ENCODE measurements around the gene MAPK10.

The MAPK10 gene

DNA sequence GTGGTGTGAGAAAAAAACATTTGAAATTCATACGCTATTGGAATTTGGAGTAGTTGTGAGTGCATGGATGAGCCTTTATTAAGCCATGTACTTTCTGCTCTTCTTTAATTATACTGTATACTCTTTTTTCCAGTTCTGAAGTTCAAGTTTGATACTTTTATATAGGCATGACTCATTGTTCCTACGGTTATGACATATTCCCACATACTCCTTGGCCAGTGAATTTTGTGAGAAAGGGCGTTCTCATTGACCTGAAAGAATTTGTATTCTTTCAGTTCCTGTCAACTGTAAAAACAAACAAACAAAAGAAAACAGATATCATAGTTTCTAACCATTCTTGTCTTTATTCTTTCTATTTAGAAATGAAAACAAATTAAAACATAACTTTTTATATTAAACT lies 407.3 kb downstream of the MAPK10 start:
- no peak overlapping the region for H3K27ac ChIP-seq (ENCODE audit: low read depth, low read length)

GRCh38 chr4:85951099-85951498 lies 408.8 kb downstream of the MAPK10 start:
- Histone ChIP-seq H3K4me1 (ENCODE audit: control insufficient read depth, low read length) (no peaks in the 10 kb centered on the region), H3K36me3 (ENCODE audit: control insufficient read depth, low read length) (no peaks in the 10 kb centered on the region), H3K4me3 (ENCODE audit: low read length) (no peak overlapping the region), H3K9me3 (ENCODE audit: control insufficient read depth, insufficient read depth, low read length) (no peaks in the 10 kb centered on the region), H3K79me2 (ENCODE audit: control insufficient read depth, low read length) (no peaks in the 10 kb centered on the region), H3K4me2 (ENCODE audit: low read length) (no peak overlapping the region), H3F3A (ENCODE audit: control insufficient read depth, insufficient read depth) (no peaks in the 10 kb centered on the region), H3K27ac (ENCODE audit: low read depth, low read length) (no peak overlapping the region), H3K9me2 (replicated peaks; ENCODE audit: control insufficient read depth, low read length) (no peaks in the 10 kb centered on the region), H4K20me1 (ENCODE audit: control insufficient read depth, insufficient read depth, low read depth, low read length) (no peaks in the 10 kb centered on the region), H3K27me3 (ENCODE audit: control insufficient read depth, low read length) (peaks cover 4% of the 10 kb centered on the region; the same call in 1 of the 2 replicates)
- TF ChIP-seq EZH2phosphoT487 (IDR thresholded peaks at IDR 0.05; ENCODE audit: borderline replicate concordance, low read length) (no peak), CTCF (IDR thresholded peaks at IDR 0.05; ENCODE audit: low read depth, low read length, poor library complexity, severe bottlenecking) (no peak)

More for the DNA sequence above, 407.3 kb downstream of the MAPK10 start:
- TF ChIP-seq EZH2phosphoT487 (IDR thresholded peaks at IDR 0.05; ENCODE audit: borderline replicate concordance, low read length), result no peak
- TF ChIP-seq CTCF (IDR thresholded peaks at IDR 0.05; ENCODE audit: low read depth, low read length, poor library complexity, severe bottlenecking), result no peak
- no peaks in the 10 kb centered on the region for H3K79me2 ChIP-seq (ENCODE audit: control insufficient read depth, low read length)
- no peaks in the 10 kb centered on the region for H3F3A ChIP-seq (ENCODE audit: control insufficient read depth, insufficient read depth)
- no peaks in the 10 kb centered on the region for H3K4me1 ChIP-seq (ENCODE audit: control insufficient read depth, low read length)
- H3K27me3 ChIP-seq (ENCODE audit: control insufficient read depth, low read length), result peaks cover 4% of the 10 kb centered on the region; the same call in 1 of the 2 replicates
- H3K9me2 ChIP-seq (replicated peaks; ENCODE audit: control insufficient read depth, low read length), result no peaks in the 10 kb centered on the region
- no peaks in the 10 kb centered on the region for H4K20me1 ChIP-seq (ENCODE audit: control insufficient read depth, insufficient read depth, low read depth, low read length)
- no peaks in the 10 kb centered on the region for H3K36me3 ChIP-seq (ENCODE audit: control insufficient read depth, low read length)
- no peak overlapping the region for H3K4me3 ChIP-seq (ENCODE audit: low read length)
- H3K4me2 ChIP-seq (ENCODE audit: low read length), result no peak overlapping the region
- no peaks in the 10 kb centered on the region for H3K9me3 ChIP-seq (ENCODE audit: control insufficient read depth, insufficient read depth, low read length)

DNA sequence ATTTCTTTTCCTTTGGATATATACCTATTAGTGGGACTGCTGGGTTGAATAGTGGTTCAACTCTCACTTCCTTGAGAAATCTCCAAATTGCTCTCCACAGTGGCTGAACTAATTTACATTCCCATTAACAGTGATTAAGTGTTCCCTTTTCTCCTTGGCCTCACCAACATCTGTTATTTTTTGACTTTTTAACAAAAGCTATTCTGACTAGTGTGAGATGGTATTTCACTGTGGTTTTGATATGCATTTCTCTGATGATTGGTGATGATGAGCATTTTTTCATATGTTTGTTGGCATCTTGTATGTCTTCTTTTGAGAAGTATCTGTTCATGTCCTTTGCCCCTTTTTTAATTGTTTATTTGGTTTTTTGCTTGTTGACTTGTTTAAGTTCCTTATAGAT lies 413.0 kb downstream of the MAPK10 start:
- no peaks in the 10 kb centered on the region for H3K9me2 ChIP-seq (replicated peaks; ENCODE audit: control insufficient read depth, low read length)
- H3K9me3 ChIP-seq (ENCODE audit: control insufficient read depth, insufficient read depth, low read length), result no peaks in the 10 kb centered on the region
- TF ChIP-seq EZH2phosphoT487 (IDR thresholded peaks at IDR 0.05; ENCODE audit: borderline replicate concordance, low read length) (no peak), CTCF (IDR thresholded peaks at IDR 0.05; ENCODE audit: low read depth, low read length, poor library complexity, severe bottlenecking) (no peak)
- no peaks in the 10 kb centered on the region for H3K36me3 ChIP-seq (ENCODE audit: control insufficient read depth, low read length)
- no peaks in the 10 kb centered on the region for H3K4me1 ChIP-seq (ENCODE audit: control insufficient read depth, low read length)
- no peak overlapping the region for H3K4me3 ChIP-seq (ENCODE audit: low read length)
- no peaks in the 10 kb centered on the region for H4K20me1 ChIP-seq (ENCODE audit: control insufficient read depth, insufficient read depth, low read depth, low read length)
- no peak overlapping the region for H3K27ac ChIP-seq (ENCODE audit: low read depth, low read length)
- no peak overlapping the region for H3K4me2 ChIP-seq (ENCODE audit: low read length)
- no peaks in the 10 kb centered on the region for H3K79me2 ChIP-seq (ENCODE audit: control insufficient read depth, low read length)
- H3K27me3 ChIP-seq (ENCODE audit: control insufficient read depth, low read length), result no peaks in the 10 kb centered on the region
- no peaks in the 10 kb centered on the region for H3F3A ChIP-seq (ENCODE audit: control insufficient read depth, insufficient read depth)
